Fibroblast of gingiva (primary cell): Measurements from ENCODE around the gene PRKD1.
A peak's percentile ranks its signal among the peaks of the same experiment; 100 is the strongest.
"Not testable (repeated sequence)": the region's sequence is repeated elsewhere in the genome, so short reads cannot be mapped to it uniquely, and the experiment has no call there.

Source experiments
- DNase-seq: peaks from one replicate; pipeline ENCODE4 v3.0.0-alpha.2; 2011; ENCODE audit warnings: low read depth

Gene PRKD1

GRCh38 chr14:29900609-29901350 lies 26.9 kb downstream of the PRKD1 start:
- peak; percentile 5 for DNase-seq

DNA sequence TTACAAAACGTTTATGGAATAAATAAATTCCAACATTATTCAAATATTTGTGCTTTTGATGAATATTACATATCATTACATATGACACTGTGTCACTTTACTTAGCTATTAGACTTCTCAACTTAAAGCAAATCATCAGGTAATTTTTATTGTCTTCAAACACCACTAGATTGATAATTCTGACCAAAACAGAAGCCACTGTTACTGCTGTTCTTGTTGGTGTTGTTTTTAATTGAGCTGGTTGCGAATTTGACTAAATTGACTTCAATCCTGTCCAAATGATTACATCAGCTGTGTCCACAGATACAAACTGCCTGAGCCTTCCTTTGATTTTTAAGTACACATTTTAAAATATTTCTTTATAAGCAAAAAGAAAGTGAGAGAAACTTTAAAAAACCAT lies 29.2 kb downstream of the PRKD1 start:
- no peak for DNase-seq

DNA sequence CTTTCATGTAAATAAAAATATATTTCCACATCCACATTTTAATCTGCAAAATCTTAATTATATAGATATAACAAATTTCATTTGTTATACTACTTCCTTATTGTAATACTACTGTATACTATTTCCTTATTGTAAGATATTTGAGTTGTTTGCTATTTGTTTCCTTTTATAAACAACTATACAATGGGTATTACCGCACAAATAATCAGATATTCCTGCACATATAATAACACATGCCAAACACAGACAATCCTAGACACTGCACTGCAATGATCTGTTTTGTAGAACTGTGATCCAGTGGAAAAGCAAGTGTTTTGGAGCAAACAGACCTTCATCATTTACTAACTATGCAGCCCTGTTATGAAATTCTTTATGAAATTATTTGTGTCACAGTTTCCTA lies 30.5 kb downstream of the PRKD1 start:
- no peak for DNase-seq

DNA sequence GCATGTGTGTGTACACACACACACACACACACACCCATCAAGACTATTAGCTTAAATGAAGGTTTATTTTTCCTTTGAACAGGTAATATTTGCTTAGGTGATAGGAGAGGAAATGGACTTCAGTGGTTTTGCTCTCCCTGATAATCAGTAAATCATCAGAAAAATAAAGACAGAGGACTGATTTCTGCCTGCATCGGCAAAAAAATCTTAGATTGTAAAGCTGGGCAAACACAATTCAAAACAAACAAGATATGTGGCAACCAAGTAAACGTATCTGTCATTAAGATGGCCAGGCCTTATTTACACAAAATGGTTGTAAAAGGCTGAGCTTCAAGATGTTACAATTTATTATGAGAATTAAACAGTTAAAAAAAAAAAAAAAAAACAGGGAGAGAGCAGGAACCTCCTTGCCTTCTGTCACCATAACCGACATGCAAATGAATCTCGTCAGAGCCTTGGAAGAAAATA lies 31.3 kb downstream of the PRKD1 start:
- DNase-seq = no peak

- no peak for DNase-seq
Observed at GRCh38 chr14:29895591-29896083, 32.0 kb downstream of the PRKD1 start.

GRCh38 chr14:29893989-29894388 lies 33.7 kb downstream of the PRKD1 start:
- DNase-seq = no peak

- peak; percentile 5 for DNase-seq
Observed at GRCh38 chr14:29892327-29892726, 35.3 kb downstream of the PRKD1 start.

- no peak for DNase-seq
Observed at GRCh38 chr14:29885988-29886387, 41.7 kb downstream of the PRKD1 start.

GRCh38 chr14:29868000-29868399 lies 59.6 kb downstream of the PRKD1 start:
- DNase-seq = peak; percentile 64

DNA sequence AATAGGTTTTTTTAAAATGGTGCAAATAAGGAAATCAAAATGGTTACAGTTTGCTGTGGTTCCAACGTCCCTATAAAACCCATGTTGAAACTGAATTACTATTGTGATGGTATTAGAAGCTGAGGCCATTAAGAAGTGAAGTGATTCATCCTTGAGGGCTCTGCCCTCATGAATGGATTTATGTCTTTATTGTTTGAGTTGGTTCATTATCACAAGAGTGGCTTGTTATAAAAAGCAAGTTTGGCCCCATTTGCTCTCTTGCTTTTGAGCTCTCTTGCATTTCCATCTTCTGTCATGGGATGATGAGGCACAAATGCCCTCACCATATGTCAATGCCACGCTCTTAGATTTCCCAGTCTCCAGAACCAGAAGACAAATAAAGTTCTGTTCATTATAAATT lies 62.3 kb downstream of the PRKD1 start:
- DNase-seq = no peak

GRCh38 chr14:29861996-29862395 lies 65.7 kb downstream of the PRKD1 start:
- no peak for DNase-seq

GRCh38 chr14:29858299-29858698 lies 69.3 kb downstream of the PRKD1 start:
- DNase-seq = no peak

DNA sequence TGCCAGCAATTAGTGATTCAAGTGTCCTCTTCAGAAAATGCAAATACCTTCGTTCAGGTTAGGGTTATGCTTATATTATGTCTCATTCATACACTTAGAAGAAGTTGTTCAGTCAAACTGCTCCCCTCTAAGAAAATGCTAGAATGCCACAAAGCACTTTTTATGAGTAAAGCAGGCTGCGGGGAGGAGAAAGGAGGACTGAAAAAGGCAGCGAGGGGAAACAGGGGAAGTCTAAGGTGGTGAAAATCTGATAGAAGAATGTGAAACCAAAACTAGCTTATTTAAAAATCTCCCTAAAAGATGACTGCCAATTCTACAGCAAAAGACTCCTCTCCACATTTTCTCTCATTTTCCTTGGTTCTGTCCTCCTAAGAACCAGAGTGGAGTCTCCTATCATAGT lies 70.1 kb downstream of the PRKD1 start:
- DNase-seq = no peak

- no peak for DNase-seq
Observed at GRCh38 chr14:29856516-29856915, 71.1 kb downstream of the PRKD1 start.

DNA sequence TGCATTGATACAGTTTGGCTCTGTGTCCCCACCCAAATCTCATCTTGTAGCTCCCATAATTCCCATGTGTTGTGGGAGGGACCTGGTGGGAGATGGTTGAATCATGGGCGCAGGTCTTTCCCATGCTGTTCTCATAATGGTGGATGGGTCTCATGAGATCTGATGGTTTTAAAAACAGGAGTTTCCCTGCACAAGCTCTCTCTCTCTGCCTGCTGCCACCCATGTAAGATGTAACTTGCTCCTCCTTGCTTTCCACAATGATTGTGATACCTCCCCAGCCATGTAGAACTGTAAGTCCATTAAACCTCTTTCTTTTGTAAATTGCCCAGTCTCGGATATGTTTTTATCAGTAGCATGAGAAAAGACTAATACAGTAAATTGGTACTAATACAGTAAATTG lies 74.0 kb downstream of the PRKD1 start:
- DNase-seq = not testable (repeated sequence)

- DNase-seq = no peak
Observed at GRCh38 chr14:29853272-29853671, 74.4 kb downstream of the PRKD1 start.

- peak; percentile 19 for DNase-seq
Observed at GRCh38 chr14:29851397-29851796, 76.2 kb downstream of the PRKD1 start.

DNA sequence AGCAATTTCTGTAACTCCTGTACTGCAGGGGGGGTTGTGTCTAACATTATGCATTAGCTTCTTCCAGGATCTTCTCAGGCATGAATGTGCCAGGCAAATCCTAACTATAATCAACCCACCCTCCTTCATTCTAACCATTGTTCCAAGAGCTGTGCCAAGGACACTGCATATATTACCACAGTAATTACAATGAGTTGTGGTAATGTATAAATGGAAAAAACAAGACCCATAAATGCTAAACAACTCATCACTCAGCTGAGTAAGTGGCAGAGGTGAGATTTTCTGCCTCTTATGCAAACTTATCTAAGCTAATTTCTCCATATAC lies 80.6 kb downstream of the PRKD1 start:
- DNase-seq = no peak

GRCh38 chr14:29846339-29847055 lies 81.2 kb downstream of the PRKD1 start:
- DNase-seq = no peak

DNA sequence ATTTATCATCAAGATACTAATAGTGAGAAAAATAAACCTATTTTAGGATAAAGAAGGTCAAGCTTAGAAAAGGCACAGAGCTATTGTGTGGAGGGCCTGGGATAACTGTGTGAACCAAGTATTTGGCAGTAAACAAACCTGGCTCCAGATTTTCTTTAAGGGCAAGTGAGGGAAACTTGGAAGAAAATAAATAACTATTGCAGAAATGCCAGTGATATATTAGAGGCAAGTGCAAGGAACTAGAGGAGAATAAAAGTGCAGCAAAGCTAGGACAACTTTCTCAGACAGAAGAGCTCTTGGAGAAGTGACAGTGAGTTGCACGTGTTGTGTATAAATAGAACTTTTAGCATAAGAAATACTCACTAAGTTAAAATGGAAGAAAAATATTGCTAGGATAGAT lies 83.7 kb downstream of the PRKD1 start:
- DNase-seq = no peak

- DNase-seq = no peak
Observed at GRCh38 chr14:29842228-29842627, 85.4 kb downstream of the PRKD1 start.

GRCh38 chr14:29840369-29840892 lies 87.2 kb downstream of the PRKD1 start:
- not testable (repeated sequence) for DNase-seq

- not testable (repeated sequence) for DNase-seq
Observed at GRCh38 chr14:29839691-29840090, 88.0 kb downstream of the PRKD1 start.
